GM10266 (cell line): Measurements from ENCODE around the gene KLF16.
"Not testable (repeated sequence)": the region's sequence is repeated elsewhere in the genome, so short reads cannot be mapped to it uniquely, and the experiment has no call there.

Experiments
- DNase-seq: peaks from one replicate; pipeline ENCODE4 v3.0.0; 2012; ENCODE audit errors: extremely low spot score
- CTCF ChIP-seq: IDR thresholded peaks from 2 replicates; pipeline ENCODE4 v1.5.1; 2012; ENCODE audit warnings: mild to moderate bottlenecking, low read depth; ENCODE audit not compliant: control insufficient read depth, insufficient read depth; ENCODE audit errors: missing control alignments

Gene KLF16

GRCh38 chr19:1901940-1902404 lies 38.6 kb upstream of the KLF16 start:
- TF ChIP-seq CTCF: no peak
- no peak for DNase-seq

GRCh38 chr19:1896508-1896907 lies 33.1 kb upstream of the KLF16 start:
- no peak for DNase-seq
- TF ChIP-seq CTCF: no peak

GRCh38 chr19:1893791-1894190 lies 30.4 kb upstream of the KLF16 start:
- DNase-seq: no peak
- no peak for TF ChIP-seq CTCF

- no peak for TF ChIP-seq CTCF
- DNase-seq: no peak
Measured at GRCh38 chr19:1889907-1890306, 26.5 kb upstream of the KLF16 start.

- no peak for TF ChIP-seq CTCF
- DNase-seq: no peak
Measured at GRCh38 chr19:1888385-1888784, 25.0 kb upstream of the KLF16 start.

- DNase-seq: not testable (repeated sequence)
Measured at GRCh38 chr19:1886360-1886759, 23.0 kb upstream of the KLF16 start.

GRCh38 chr19:1885398-1886119 lies 22.2 kb upstream of the KLF16 start, which contains the start of gene ABHD17A:
TSS of gene ABHD17A (minus strand) at chr19:1885496. CDS start at chr19:1881566, 3,930 bp downstream.
- peak; percentile 99 for DNase-seq

- TF ChIP-seq CTCF: no peak
- no peak for DNase-seq
Measured at GRCh38 chr19:1884719-1885334, 21.4 kb upstream of the KLF16 start.
